GM21737 (cell line): ENCODE results near the gene IRX2.

Experiments
- ATAC-seq: cut with Tn5 transposase; IDR thresholded peaks from one replicate; pipeline ENCODE4 v1.9.1; 2021; ENCODE audit warnings: mild to moderate bottlenecking, moderate library complexity; ENCODE audit not compliant: unreplicated experiment

Gene IRX2

DNA sequence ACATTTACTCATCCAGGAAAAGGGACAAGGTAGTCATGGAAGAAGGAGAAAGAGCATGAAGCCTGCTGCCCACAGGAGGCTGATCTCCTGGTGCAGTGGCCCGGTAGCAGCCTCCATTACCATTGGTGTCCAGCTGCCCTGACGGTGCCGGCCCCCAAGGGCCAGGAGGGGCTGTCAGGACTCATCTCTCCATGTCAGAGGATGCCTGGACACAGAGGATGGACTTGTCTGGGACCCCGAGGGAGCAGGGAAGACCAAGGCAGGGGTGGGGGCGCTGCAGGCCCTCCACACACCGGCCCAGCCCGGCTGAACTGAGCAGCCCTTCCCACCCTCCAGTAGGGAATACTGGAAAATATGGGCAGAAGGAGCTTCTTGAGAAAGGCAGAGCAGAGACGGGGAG, 52.2 kb downstream of the IRX2 start:
- ATAC-seq: no peak

DNA sequence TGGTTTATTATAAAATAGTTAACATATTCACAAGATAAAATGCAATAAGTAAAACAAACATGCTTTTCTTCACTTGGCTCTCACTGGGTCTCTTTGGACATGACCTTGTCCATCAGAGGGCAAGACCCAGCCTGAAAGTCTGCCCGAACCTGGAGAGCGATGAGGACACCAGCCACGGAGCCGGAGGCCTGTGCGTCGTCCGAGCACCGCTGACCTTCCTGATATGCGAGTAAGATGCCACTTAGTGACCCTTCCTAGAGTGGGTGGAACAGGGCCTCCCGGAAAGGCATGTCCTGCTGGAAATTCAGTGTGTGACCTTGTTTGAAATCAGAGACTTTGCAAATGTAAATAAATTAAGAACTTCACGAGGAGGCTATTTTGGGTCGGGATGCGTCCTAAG, 52.9 kb downstream of the IRX2 start:
- ATAC-seq: no peak

GRCh38 chr5:2697446-2698200, 53.9 kb downstream of the IRX2 start:
- no peak for ATAC-seq

- ATAC-seq: no peak
These were observed 54.4 kb downstream of the IRX2 start for GRCh38 chr5:2697041-2697440.
